Ovary (tissue), 9 donors: ENCODE data around the gene LTBP2. TPM values are rescaled to one million over a fixed set of nuclear protein-coding genes. Genes with fewer than 3 reads are reported as not detected.
A peak's percentile ranks its signal among the peaks of the same experiment; 100 is the strongest.

Source experiments
- DNase-seq, 5 donors: peaks; one replicate each; pipeline ENCODE4 v3.0.0-alpha.2; 2019 to 2020
- H3K27ac ChIP-seq, 2 donors: fragments of 200-600 bp; one replicate each; pipeline versions ENCODE4 v1.5.1 to v1.8.0; 2019 to 2022
- H3K27me3 ChIP-seq: fragments of 200-600 bp; one replicate; pipeline ENCODE4 v1.8.0; 2022
- H3K36me3 ChIP-seq: fragments of 200-600 bp; sonication (generic); one replicate; pipeline ENCODE4 v1.5.1; 2019
- H3K4me1 ChIP-seq: one replicate; pipeline ENCODE4 v1.8.1; 2013; ENCODE audit warnings: mild to moderate bottlenecking, moderate library complexity; ENCODE audit not compliant: insufficient read depth
- H3K4me3 ChIP-seq: fragments of 200-600 bp; sonication (generic); one replicate; pipeline ENCODE4 v1.5.1; 2017
- H3K9me3 ChIP-seq, 2 donors: fragments of 200-600 bp in 1 of 2; sonication (generic) in 1 of 2; one replicate each; pipeline versions ENCODE4 v1.5.1 to v1.8.1; 2013 to 2019; ENCODE audit warnings: mild to moderate bottlenecking in 1 of 2, moderate library complexity in 1 of 2
- EP300 ChIP-seq: sonication (generic); formaldehyde crosslinking; IDR thresholded peaks from one replicate; pipeline ENCODE4 v1.6.1; 2017; ENCODE audit warnings: antibody characterized with exemption
- POLR2A ChIP-seq: fragments of 450-650 bp; IDR thresholded peaks from one replicate; pipeline ENCODE4 v1.6.1; 2017; ENCODE audit warnings: antibody characterized with exemption, mild to moderate bottlenecking, moderate library complexity
- WGBS, 3 donors: extraction: QIAGEN DNeasy Blood & Tissue Kit in 1 of 3; methylation state at CpG; one replicate each; pipeline versions ENCODE4 v1.1.5 to v1.1.7; 2013 to 2017; 5-methylcytosine and 5-hydroxymethylcytosine counted together
- intact Hi-C, 4 donors: fragments of 100-400 bp; cut with DNase I; formaldehyde crosslinking; loops; one replicate each; pipeline versions ENCODE4 v1.11.0 to v1.15.1; 2022 to 2023
- polyA plus RNA-seq, 2 donors: library from polyadenylated mRNA; stranded (reverse); fragments of 200-250 nt in 1 of 2; fragments of 350-450 nt in 1 of 2; fragmentation: Illumina TruSeq in 1 of 2; extraction: RNeasy Lipid Tissue Mini Kit (QIAGEN cat#74804) in 1 of 2; gene quantifications; one replicate each; pipeline ENCODE4 v1.2.3, GENCODE V29; 2013 to 2014
- total RNA-seq, 7 donors: library from RNA; depleted of rRNA in 2 of 7; stranded (reverse); fragments of >200 nt in 2 of 7; fragmentation: NEBNext Ultra II Directional in 3 of 7; extraction: Animal tissue kit (Norgen Biotek cat#: 25700) in 3 of 7; gene quantifications; one replicate each; pipeline versions ENCODE4 v1.1.0 to v1.2.4, GENCODE V29; 2016 to 2023
- TF ChIP-seq, protein P1 (sequence below), 3 donors: fragments of 450-650 bp in 2 of 3; fragments of 200-600 bp in 1 of 3; IDR thresholded peaks; one replicate each; pipeline versions ENCODE4 v1.5.1 to v1.8.0; 2016 to 2022; ENCODE audit warnings: antibody characterized with exemption in 3 of 3, mild to moderate bottlenecking in 1 of 3
- donor health status: DM: no; HTN: no; CAD: no; lungs with moderate emphysema.
- donor health status: DM: no; HTN: no; CAD: no.
- donor health status: Bipolar disorder and iron deficiency.
- donor health status: DM: yes; HTN: yes; CAD: no.
- donor health status: DM: no; HTN: no; CAD: no.
- donor health status: DM: yes; HTN: yes; CAD: no.

The LTBP2 gene
- total and polyA plus RNA-seq, 9 donors: 31.4 to 85.0 (median 60.0) TPM

DNA sequence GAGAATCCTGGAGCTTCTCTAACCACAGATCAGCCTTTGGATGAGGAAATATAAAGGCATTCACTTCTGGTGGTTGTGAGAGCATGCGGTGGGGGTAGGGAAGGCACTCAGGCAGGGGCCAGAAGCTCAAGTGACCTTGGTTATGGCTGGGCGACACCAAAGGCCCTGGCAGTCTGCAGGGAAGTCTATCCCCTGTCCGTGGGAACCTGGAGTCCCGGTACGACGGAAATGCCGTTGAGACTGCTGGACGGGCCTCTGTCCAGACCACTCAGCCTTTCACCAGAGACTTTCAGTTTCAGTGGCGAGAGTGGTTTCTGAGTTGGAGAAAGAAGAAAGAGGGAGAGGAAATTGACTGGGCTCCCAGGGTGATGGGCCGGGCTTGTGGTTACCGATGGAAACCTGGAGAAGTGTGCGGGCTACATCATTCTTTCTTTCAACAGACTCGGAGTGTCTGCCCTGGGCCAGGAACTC is 97.5 kb downstream of the LTBP2 start:
- Histone ChIP-seq H3K4me3 (no peak overlapping the region), H3K4me1 (peaks cover 2% of the 10 kb centered on the region), H3K27ac (peak overlapping the region; percentile 1 to 23), H3K9me3 (no peaks in the 10 kb centered on the region), H3K36me3 (no peaks in the 10 kb centered on the region), H3K27me3 (no peaks in the 10 kb centered on the region)
- peak in 3 of 5 donors; percentile 47 to 60 (median 50) for DNase-seq
- 28 to 46% (median 30%) methylated on average over 13 of the region's 13 CpGs for WGBS, 3 donors
- intact Hi-C loops: loop anchor here in 1 of 4 donors (5.0 kb wide), 1 partner anchor 83 kb away; no protein-coding TSS in a partner anchor
- no peak for TF ChIP-seq POLR2A
- TF ChIP-seq, protein P1, sequence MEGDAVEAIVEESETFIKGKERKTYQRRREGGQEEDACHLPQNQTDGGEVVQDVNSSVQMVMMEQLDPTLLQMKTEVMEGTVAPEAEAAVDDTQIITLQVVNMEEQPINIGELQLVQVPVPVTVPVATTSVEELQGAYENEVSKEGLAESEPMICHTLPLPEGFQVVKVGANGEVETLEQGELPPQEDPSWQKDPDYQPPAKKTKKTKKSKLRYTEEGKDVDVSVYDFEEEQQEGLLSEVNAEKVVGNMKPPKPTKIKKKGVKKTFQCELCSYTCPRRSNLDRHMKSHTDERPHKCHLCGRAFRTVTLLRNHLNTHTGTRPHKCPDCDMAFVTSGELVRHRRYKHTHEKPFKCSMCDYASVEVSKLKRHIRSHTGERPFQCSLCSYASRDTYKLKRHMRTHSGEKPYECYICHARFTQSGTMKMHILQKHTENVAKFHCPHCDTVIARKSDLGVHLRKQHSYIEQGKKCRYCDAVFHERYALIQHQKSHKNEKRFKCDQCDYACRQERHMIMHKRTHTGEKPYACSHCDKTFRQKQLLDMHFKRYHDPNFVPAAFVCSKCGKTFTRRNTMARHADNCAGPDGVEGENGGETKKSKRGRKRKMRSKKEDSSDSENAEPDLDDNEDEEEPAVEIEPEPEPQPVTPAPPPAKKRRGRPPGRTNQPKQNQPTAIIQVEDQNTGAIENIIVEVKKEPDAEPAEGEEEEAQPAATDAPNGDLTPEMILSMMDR (IDR thresholded peaks at IDR 0.05): no peak
- no peak for TF ChIP-seq EP300

DNA sequence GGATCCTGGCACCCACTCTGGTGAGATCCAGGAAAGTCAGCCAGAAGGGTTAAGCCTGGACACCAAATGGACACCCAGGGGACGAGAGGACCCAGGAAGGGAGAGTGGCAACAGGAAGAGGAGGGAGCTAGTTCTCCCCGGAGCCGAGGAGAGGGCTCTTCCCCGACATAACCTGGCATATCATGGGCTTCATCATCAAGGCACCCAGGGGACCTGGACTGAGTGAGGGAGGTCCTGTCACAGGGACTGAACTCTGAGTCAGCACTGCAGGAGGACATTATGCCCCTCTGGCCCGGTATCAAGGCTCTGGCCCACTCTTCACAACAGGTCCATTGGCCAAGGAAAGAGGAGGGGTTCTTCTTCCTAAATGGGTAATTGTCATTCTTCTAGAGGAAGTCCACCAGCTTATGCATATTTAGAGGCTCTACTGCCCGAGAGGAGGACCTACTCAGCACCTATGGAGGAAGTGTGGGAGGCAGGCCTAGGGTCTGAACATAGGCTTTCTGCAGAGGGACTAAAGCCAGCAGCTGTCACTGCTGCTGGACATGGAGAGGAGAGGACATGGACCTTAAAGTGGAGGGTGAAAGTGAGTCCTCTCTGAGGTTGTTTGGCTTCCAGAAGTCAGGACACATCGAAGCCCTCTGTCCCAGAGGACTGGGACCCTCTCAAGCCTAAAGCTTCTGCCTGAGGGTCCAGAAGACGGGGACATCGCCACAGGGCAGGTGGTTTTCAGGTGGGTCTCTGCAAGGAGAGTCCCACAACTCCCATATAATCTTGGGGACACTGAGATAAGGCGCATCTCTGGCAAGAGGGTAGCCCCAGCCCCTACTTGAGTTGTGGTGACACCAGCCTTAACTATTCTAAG is 99.8 kb downstream of the LTBP2 start:
- no peaks in the 10 kb centered on the region for H3K9me3 ChIP-seq
- H3K4me1 ChIP-seq: peaks cover 2% of the 10 kb centered on the region
- no peak overlapping the region for H3K27ac ChIP-seq
- intact Hi-C loops: loop anchor here in 1 of 4 donors (5.0 kb wide), 1 partner anchor 85 kb away; no protein-coding TSS in a partner anchor
- 81 to 88% (median 84%) methylated on average over 10 of the region's 10 CpGs for WGBS, 3 donors
- TF ChIP-seq EP300 (no peak), POLR2A (no peak)
- TF ChIP-seq, protein P1 (IDR thresholded peaks at IDR 0.05): no peak
- no peak overlapping the region for H3K4me3 ChIP-seq
- peak in 2 of 5 donors; percentile 13 to 23 for DNase-seq
- H3K27me3 ChIP-seq: no peaks in the 10 kb centered on the region
- no peaks in the 10 kb centered on the region for H3K36me3 ChIP-seq

DNA sequence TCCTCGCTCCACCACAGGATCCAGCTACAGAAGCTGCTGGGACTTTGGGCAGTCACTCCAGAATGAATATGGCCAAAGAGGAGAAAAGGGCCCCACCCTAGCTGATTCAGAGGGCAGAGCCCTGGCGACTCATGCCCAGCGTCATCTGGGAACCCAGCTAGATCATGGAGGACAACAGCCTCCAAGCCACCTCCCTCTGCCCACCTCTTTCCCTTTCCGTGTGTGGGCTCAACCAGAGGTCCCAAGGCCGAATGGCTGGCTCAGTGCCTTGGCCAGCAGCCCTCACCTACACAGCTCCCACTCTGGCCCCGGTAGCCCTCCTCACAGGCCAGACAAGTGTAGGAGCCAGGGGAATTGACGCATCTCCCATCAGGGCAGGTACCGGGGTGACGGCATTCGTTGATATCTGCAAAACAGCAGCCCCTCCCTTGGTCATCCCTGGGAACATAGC is 101.1 kb downstream of the LTBP2 start:
- DNase-seq: peak in 2 of 5 donors; percentile 49 to 62
- intact Hi-C loops: loop anchor here in 1 of 4 donors (5.0 kb wide), 1 partner anchor 86 kb away; no protein-coding TSS in a partner anchor
- peaks cover 2% of the 10 kb centered on the region for H3K4me1 ChIP-seq
- TF ChIP-seq POLR2A: no peak
- TF ChIP-seq, protein P1 (IDR thresholded peaks at IDR 0.05): no peak
- no peak for TF ChIP-seq EP300
- no peaks in the 10 kb centered on the region for H3K36me3 ChIP-seq
- no peak overlapping the region for H3K27ac ChIP-seq
- H3K9me3 ChIP-seq: no peaks in the 10 kb centered on the region
- H3K4me3 ChIP-seq: no peak overlapping the region
- H3K27me3 ChIP-seq: no peaks in the 10 kb centered on the region
- WGBS, 3 donors: 53 to 61% (median 57%) methylated on average over 10 of the region's 10 CpGs

DNA sequence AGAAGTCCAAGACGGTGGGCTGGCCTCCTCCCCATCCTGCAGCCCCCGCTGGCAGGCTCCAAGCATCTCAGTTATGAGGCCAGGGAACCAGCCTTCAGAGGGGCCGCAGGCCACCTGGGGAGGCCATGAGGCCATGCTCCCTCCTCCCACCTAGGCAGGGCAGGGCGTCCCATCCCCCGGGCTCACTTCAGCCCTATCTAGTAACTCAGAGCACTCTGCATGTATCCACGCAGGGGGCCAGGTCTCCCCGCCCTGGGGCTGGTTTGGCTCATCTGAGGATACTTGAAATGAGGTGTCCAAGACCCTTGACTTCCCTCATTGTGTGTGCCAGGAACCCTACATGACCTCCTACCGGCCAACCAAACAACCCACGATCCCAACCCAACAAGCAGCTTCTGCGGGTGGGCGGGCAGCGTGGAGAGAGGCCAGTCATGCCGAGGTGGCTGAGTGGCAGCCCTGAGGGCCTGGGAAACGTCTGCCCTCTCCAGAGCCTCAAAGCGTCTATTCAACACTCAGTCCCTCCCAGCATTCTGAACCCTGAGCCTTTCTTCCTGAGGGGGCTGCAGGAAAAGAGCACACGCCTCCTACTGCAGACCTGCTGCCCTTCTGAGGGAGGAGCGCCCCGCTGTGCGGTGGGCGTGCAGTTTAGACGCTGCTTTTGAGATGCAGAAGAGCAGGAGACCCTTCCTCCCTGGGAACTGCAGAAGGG is 101.7 kb downstream of the LTBP2 start:
- TF ChIP-seq EP300 (no peak), POLR2A (no peak)
- TF ChIP-seq, protein P1 (IDR thresholded peaks at IDR 0.05): no peak
- Histone ChIP-seq H3K9me3 (no peaks in the 10 kb centered on the region), H3K4me3 (no peak overlapping the region), H3K27ac (no peak overlapping the region), H3K36me3 (no peaks in the 10 kb centered on the region), H3K27me3 (no peaks in the 10 kb centered on the region), H3K4me1 (peaks cover 2% of the 10 kb centered on the region)
- intact Hi-C loops: loop anchor here in 1 of 4 donors (5.0 kb wide), 1 partner anchor 87 kb away; no protein-coding TSS in a partner anchor
- DNase-seq: peak in 2 of 5 donors; percentile 23 to 34
- WGBS, 3 donors: 63 to 70% (median 66%) methylated on average over 20 to 21 of the region's 21 CpGs
